A673 (cell line): ENCODE measurements around the gene LRRC8D.

Experiments
- CTCF ChIP-seq: fragments of 300-800, 200-600 bp; sonication (generic); conservative IDR thresholded peaks from 2 replicates; pipeline ENCODE4 v1.5.1; 2017; ENCODE audit warnings: low read depth, mild to moderate bottlenecking, antibody characterized with exemption, low read length, moderate library complexity, mixed read lengths
- EZH2 ChIP-seq: fragments of 200-600 bp; sonication (generic); IDR thresholded peaks from 2 replicates; pipeline ENCODE4 v1.6.1; 2017; ENCODE audit warnings: borderline replicate concordance, low read depth, mild to moderate bottlenecking, mixed read lengths, antibody characterized with exemption, low read length; ENCODE audit not compliant: poor library complexity, severe bottlenecking

DNA sequence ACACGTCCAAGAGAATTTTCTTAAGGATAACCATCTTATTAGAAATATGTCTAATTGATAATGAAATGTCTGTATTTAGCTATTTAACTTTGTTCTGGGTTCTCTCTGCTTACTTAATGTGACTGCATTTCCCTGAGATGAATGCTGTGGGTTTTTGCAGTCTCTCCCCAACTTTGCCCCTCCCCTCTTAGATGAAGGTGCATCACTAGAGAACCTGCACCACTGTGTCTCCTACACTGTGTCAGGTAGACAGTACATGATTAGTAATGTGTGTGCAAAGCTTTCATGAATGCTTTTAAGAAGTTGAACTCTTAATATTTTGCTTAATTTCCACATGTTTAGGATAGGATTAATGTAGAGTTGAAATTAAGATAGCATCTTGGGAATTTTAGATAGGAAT lies 51.7 kb downstream of the LRRC8D start:
- TF ChIP-seq CTCF, result no peak
- no peak for TF ChIP-seq EZH2
